Cardiac muscle cell (in vitro differentiated cells and primary cell): ENCODE measurements around the gene KIF17. TPM values are rescaled to one million over a fixed set of nuclear protein-coding genes. Genes with fewer than 3 reads are reported as not detected.
A peak's percentile ranks its signal among the peaks of the same experiment; 100 is the strongest.

ENCODE experiments used
- DNase-seq, 2 donors: peaks; one replicate each; pipeline versions ENCODE4 v3.0.0 to v3.0.0-alpha.2; 2010 to 2017; ENCODE audit warnings: low read depth in 1 of 2, low spot score in 1 of 2
- H3K27ac ChIP-seq: fragments of 200-600 bp; sonication (generic); 2 replicates; pipeline ENCODE4 v1.5.1; 2016
- H3K27me3 ChIP-seq: fragments of 200-600 bp; sonication (generic); 2 replicates; pipeline ENCODE4 v1.6.0; 2016; ENCODE audit warnings: control low read depth
- H3K36me3 ChIP-seq: fragments of 200-600 bp; sonication (generic); 2 replicates; pipeline ENCODE4 v1.5.1; 2016; ENCODE audit warnings: control low read depth
- H3K4me1 ChIP-seq: fragments of 200-600 bp; sonication (generic); 2 replicates; pipeline ENCODE4 v1.8.1; 2017; ENCODE audit warnings: low read depth, mild to moderate bottlenecking, mixed run types
- H3K4me3 ChIP-seq: fragments of 200-600 bp; sonication (generic); 2 replicates; pipeline ENCODE4 v1.5.1; 2016; ENCODE audit warnings: mild to moderate bottlenecking
- H3K9me3 ChIP-seq: fragments of 200-600 bp; sonication (generic); 2 replicates; pipeline ENCODE4 v1.5.1; 2017; ENCODE audit warnings: low read depth, mild to moderate bottlenecking, control low read depth
- polyA plus RNA-seq: library from polyadenylated mRNA; unstranded; fragments of >200 nt; fragmentation: Nextera tagmentation; extraction: Ambion mirVana; gene quantifications from 2 replicates; pipeline ENCODE4 v1.2.1, GENCODE V29; 2016
- total RNA-seq: library from RNA; depleted of rRNA; stranded (reverse); fragments of >200 nt; gene quantifications from 2 replicates; pipeline ENCODE4 v1.2.3, GENCODE V29; 2016
- TF ChIP-seq, protein P1 (sequence below): IDR thresholded peaks from 2 replicates; pipeline ENCODE4 v1.5.1; 2012; ENCODE audit warnings: low read depth, mild to moderate bottlenecking, low read length

The KIF17 gene
- total and polyA plus RNA-seq, 2 experiments from 2014 or later, result 1.1 to 15.0 TPM

DNA sequence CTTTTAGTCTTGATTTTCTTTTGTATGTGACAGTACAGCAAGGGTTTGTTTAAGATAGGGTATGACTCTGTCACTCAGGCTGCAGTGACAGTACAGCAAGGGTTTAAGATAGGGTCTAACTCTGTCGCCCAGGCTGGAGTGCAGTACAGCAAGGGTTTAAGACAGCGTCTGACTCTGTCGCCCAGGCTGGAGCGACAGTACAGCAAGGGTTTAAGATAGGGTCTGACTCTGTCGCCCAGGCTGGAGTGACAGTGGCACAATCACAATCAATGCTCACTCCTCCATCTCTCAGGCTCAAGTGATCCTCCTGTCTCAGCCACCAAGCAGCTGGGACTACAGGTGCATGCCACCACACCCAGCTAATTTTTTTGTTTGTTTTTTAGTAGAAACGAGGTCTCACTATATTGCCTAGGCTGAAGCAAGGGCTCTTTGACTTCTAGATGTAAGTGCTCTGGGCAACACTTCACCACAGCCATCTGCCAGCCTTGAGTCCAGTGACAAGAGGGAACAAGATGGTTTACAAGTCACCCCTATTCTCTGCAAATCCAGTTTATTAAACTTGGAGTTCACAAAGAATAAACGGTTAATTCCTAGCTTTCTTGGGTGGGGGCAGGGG, 15.7 kb upstream of the KIF17 start:
- Histone ChIP-seq H3K27me3 (peaks cover 28% of the 10 kb centered on the region), H3K36me3 (no peaks in the 10 kb centered on the region), H3K27ac (no peak overlapping the region), H3K4me1 (no peaks in the 10 kb centered on the region), H3K4me3 (no peak overlapping the region), H3K9me3 (no peaks in the 10 kb centered on the region)
- TF ChIP-seq, protein P1, sequence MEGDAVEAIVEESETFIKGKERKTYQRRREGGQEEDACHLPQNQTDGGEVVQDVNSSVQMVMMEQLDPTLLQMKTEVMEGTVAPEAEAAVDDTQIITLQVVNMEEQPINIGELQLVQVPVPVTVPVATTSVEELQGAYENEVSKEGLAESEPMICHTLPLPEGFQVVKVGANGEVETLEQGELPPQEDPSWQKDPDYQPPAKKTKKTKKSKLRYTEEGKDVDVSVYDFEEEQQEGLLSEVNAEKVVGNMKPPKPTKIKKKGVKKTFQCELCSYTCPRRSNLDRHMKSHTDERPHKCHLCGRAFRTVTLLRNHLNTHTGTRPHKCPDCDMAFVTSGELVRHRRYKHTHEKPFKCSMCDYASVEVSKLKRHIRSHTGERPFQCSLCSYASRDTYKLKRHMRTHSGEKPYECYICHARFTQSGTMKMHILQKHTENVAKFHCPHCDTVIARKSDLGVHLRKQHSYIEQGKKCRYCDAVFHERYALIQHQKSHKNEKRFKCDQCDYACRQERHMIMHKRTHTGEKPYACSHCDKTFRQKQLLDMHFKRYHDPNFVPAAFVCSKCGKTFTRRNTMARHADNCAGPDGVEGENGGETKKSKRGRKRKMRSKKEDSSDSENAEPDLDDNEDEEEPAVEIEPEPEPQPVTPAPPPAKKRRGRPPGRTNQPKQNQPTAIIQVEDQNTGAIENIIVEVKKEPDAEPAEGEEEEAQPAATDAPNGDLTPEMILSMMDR, result no peak
- no peak for DNase-seq

DNA sequence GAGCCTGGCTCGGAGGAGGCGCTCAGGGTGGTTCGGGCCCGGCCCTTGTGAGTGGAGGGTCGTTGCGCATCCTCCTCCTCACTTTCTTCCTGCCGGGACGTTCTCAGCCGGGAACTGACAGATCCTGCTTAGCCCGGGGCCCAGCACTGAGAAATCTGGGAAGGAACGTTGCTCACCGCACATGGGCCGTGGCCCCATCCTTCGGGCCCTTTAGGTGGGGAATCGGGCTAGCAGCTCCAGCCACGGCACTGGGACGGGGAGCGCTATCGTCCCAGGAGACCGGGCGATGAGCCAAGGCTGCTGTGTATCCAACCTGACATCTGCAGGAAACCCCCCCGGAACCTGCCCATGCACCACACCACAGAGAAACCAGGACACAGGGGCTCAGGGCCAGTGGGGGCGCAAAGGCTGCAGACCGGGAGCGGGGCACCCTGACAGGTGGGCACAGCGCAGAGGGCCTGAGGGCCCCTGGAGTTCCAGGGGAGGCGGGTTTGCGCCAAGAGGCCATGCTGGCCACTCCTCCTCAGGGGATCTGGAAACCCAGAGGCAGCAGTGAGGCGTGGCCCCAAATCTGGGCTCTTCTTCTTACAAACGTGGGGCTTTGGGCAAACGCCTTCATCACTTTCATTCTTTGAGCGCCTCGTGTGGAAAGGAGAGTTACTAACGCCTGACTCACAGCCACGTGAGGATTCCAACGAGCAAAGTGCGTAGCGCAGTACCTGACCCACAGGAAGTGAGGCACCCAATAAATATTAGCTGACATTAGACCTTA, 15.0 kb upstream of the KIF17 start, which contains the start of gene SH2D5:
TSS of gene SH2D5 (minus strand) at position 116 of the 772 bp plus-strand sequence. CDS start 4,659 bp downstream, outside the sequence.
- no peaks in the 10 kb centered on the region for H3K9me3 ChIP-seq
- no peak within 1 kb of the TSS for H3K27ac ChIP-seq
- H3K27me3 ChIP-seq, result peaks cover 28% of the 10 kb centered on the region
- no peaks in the 10 kb centered on the region for H3K36me3 ChIP-seq
- H3K4me1 ChIP-seq, result no peaks in the 10 kb centered on the region
- H3K4me3 ChIP-seq, result peak within 1 kb of the TSS; percentile 51
- TF ChIP-seq, protein P1, result peak; percentile 39
- DNase-seq, result peak; percentile 75 to 95

DNA sequence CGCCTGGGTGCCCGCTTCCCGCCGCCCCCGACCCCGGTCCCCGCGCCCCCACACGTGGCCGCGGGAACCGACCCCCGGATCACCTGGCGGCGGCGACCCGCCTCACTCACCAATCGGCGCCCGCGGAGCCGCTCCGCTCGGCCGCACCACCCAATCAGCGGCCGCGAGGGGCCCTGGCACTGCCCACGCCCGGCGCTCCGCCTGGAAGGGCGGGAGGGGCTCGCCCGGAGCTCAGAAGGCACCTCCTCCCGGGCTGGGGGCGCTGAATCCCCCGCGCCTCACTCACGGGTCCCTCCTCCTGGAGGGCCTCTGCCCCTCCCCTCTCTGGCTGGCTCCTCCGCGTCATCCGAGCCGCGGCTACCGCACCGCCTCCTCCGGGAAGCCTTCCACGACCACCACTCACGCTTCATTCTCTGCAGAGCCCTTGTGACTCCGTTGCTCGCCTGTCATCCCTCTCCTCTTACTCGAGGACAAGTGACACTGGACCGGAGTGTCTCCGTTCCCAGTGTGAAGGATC, 14.3 kb upstream of the KIF17 start:
- H3K9me3 ChIP-seq, result no peaks in the 10 kb centered on the region
- H3K27ac ChIP-seq, result no peak overlapping the region
- TF ChIP-seq, protein P1, result no peak
- peaks cover 28% of the 10 kb centered on the region for H3K27me3 ChIP-seq
- H3K4me1 ChIP-seq, result no peaks in the 10 kb centered on the region
- no peaks in the 10 kb centered on the region for H3K36me3 ChIP-seq
- peak; percentile 56 to 84 for DNase-seq
- H3K4me3 ChIP-seq, result peak overlapping the region; percentile 51

DNA sequence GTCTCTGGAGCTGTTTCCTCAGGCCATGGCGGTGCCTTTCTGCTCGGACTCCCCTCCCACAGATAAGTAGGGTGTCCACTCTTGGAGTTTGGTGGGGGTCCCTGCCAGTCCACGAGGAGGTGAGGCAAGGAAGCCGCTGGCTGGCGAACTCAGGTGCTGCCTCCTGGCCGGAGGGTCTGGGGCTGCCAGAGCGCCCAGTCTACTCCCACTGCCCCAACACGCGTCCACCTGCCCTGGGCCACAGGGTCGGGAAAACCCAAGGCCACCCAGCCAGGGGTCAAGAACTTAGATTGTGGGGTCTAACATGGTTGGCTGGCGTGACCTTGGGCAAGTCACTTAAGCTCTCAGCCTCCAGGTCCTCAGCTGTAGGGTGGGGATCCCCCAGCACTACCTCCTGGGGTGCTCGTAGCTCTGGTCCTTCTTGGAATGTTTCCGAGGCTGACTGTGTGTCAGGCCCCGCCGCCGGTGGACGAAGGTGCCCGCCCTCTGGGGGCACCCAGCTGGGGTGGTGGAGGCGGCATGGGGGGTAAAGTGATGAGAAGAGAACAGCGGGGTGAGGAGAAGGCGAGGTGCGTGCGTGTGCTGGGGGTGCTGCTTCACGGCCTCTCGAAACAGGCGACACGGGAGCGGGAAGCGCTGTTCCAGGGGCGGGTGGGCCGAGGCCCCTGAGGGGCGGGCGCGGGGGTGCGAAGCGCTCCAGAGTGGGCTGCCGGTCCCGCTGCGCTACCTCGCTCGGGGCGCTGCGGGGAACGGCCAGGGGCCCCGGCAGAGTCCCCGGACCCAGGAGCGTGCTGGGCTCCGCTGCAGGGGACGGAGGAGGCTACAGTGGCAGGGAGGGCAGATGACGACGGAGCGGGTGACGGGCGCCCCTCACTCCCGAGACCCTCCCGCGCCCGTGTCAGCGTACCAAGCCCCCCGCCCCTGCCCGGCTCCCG, 13.5 kb upstream of the KIF17 start:
- TF ChIP-seq, protein P1, result no peak
- no peaks in the 10 kb centered on the region for H3K9me3 ChIP-seq
- H3K4me3 ChIP-seq, result peak overlapping the region; percentile 51
- no peaks in the 10 kb centered on the region for H3K4me1 ChIP-seq
- peak in 1 of 2 donors; percentile 14 for DNase-seq
- no peaks in the 10 kb centered on the region for H3K36me3 ChIP-seq
- peaks cover 28% of the 10 kb centered on the region for H3K27me3 ChIP-seq
- H3K27ac ChIP-seq, result no peak overlapping the region

DNA sequence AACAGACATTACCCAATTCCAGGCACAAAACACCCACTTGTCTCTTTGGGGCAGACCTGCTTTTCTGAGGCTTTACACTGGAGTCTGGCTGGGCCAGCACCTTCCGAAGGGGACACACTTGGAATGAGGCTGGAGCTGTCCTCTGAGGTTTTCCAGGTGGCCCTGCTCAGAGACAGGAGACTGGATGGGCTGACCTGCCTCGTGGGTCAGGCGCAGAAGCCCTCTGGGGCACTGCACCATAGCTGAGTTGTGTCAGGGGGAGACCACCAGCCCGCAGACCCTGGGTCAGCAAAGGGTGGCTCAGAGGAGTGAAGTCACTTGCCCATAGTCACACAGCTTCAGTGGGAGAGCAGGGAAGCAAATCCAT, 12.9 kb upstream of the KIF17 start:
- Histone ChIP-seq H3K27ac (no peak overlapping the region), H3K27me3 (peaks cover 28% of the 10 kb centered on the region), H3K4me1 (no peaks in the 10 kb centered on the region), H3K9me3 (no peaks in the 10 kb centered on the region), H3K4me3 (no peak overlapping the region), H3K36me3 (no peaks in the 10 kb centered on the region)
- DNase-seq, result peak in 1 of 2 donors; percentile 41
- TF ChIP-seq, protein P1, result no peak
